H1 (cell line): ENCODE measurements around the gene KHDRBS2.

Experiments
- CTCF ChIP-seq, 3 experiments: IDR thresholded peaks; 1 replicate in 2 of 3; 2 replicates in 1 of 3; pipeline versions ENCODE4 v1.5.1 to v1.6.1; 2011; ENCODE audit warnings: low read length in 3 of 3, mild to moderate bottlenecking in 3 of 3, inconsistent platforms in 2 of 3, low read depth in 1 of 3, moderate library complexity in 1 of 3; ENCODE audit not compliant: insufficient read depth in 1 of 3; ENCODE audit errors: control extremely low read depth in 1 of 3
- EZH2 ChIP-seq: fragments of 200-600 bp; sonication (generic); IDR thresholded peaks from 2 replicates; pipeline ENCODE4 v1.7.1; 2012; ENCODE audit warnings: low read depth, mild to moderate bottlenecking, moderate library complexity, low read length, inconsistent platforms; ENCODE audit not compliant: severe bottlenecking
- MAX ChIP-seq: IDR thresholded peaks from 2 replicates; pipeline ENCODE4 v1.6.1; 2012; ENCODE audit warnings: inconsistent platforms
- POLR2A ChIP-seq, 2 experiments: IDR thresholded peaks; 1 replicate in 1 of 2; 2 replicates in 1 of 2; pipeline ENCODE4 v1.6.1; 2011; ENCODE audit warnings: low read depth in 2 of 2, low read length in 2 of 2, mild to moderate bottlenecking in 2 of 2; ENCODE audit errors: control extremely low read depth in 1 of 2
- SRF ChIP-seq: IDR thresholded peaks from 2 replicates; pipeline ENCODE4 v1.6.1; 2011; ENCODE audit warnings: mild to moderate bottlenecking, low read depth, low read length, moderate library complexity
- TF ChIP-seq, protein P1 (sequence below): IDR thresholded peaks from 2 replicates; pipeline ENCODE4 v1.6.1; 2011; ENCODE audit warnings: low read depth, mild to moderate bottlenecking, low read length; ENCODE audit not compliant: insufficient read depth

- TF ChIP-seq EZH2 (no peak), CTCF (IDR thresholded peaks at IDR 0.05; ENCODE audit: control extremely low read depth in 1 of 3, insufficient read depth in 1 of 3, low read depth in 1 of 3, low read length in 3 of 3) (peak in 1 of 3 experiments; percentile 41; a peak in 2 of 4 replicates), MAX (no peak), SRF (no peak), POLR2A (IDR thresholded peaks at IDR 0.05; ENCODE audit: control extremely low read depth in 1 of 2, low read depth in 2 of 2, low read length in 2 of 2) (no peak)
- TF ChIP-seq, protein P1, sequence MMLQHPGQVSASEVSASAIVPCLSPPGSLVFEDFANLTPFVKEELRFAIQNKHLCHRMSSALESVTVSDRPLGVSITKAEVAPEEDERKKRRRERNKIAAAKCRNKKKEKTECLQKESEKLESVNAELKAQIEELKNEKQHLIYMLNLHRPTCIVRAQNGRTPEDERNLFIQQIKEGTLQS: no peak
These were observed 2.1 kb downstream of the KHDRBS2 start for GRCh38 chr6:62283796-62284411.
